SU-DHL-6 (cell line): ENCODE data around the gene TEX19.

Experiments used
- H2AFZ ChIP-seq: fragments of 200-600 bp; sonication (generic); 2 replicates; pipeline ENCODE4 v1.6.1; 2014; ENCODE audit warnings: low read depth, mild to moderate bottlenecking, moderate library complexity, mixed read lengths, antibody characterized with exemption, low read length; ENCODE audit not compliant: severe bottlenecking
- H3F3A ChIP-seq: fragments of 200-600 bp; shearing (Covaris generic); 2 replicates; pipeline ENCODE4 v1.6.0; 2016; ENCODE audit warnings: antibody characterized with exemption, mild to moderate bottlenecking; ENCODE audit not compliant: insufficient read depth
- H3K27ac ChIP-seq: fragments of 200-600 bp; sonication (generic); 2 replicates; pipeline ENCODE4 v1.5.1; 2016; ENCODE audit warnings: low read depth, mild to moderate bottlenecking, low read length, moderate library complexity, mixed read lengths
- H3K27me3 ChIP-seq: fragments of 200-600 bp; sonication (generic), shearing (Covaris generic); 2 replicates; pipeline ENCODE4 v1.6.0; 2014; ENCODE audit warnings: mild to moderate bottlenecking, low read length
- H3K36me3 ChIP-seq: fragments of 200-600 bp; sonication (generic); 2 replicates; pipeline ENCODE4 v1.6.1; 2014; ENCODE audit warnings: mild to moderate bottlenecking, low read length, mixed read lengths
- H3K4me2 ChIP-seq: fragments of 300-600, 200-600 bp; shearing (Covaris generic), sonication (generic); 2 replicates; pipeline ENCODE4 v1.6.0; 2014; ENCODE audit warnings: low read length, low read depth, mild to moderate bottlenecking; ENCODE audit not compliant: poor library complexity, severe bottlenecking
- H3K4me3 ChIP-seq: fragments of 200-600 bp; sonication (generic); 2 replicates; pipeline ENCODE4 v1.5.1; 2014; ENCODE audit warnings: antibody characterized with exemption, low read length, mild to moderate bottlenecking, mixed read lengths; ENCODE audit not compliant: insufficient read depth, poor library complexity, severe bottlenecking
- H3K79me2 ChIP-seq: fragments of 200-600 bp; sonication (generic); 2 replicates; pipeline ENCODE4 v1.6.1; 2014; ENCODE audit warnings: mild to moderate bottlenecking, low read length, moderate library complexity; ENCODE audit not compliant: insufficient read depth
- H3K9ac ChIP-seq: fragments of 200-600 bp; sonication (generic); 2 replicates; pipeline ENCODE4 v1.7.0; 2014; ENCODE audit warnings: mild to moderate bottlenecking, low read length
- H3K9me2 ChIP-seq: fragments of 200-600 bp; sonication (generic); replicated peaks from 2 replicates; pipeline ENCODE4 v1.6.1; 2014; ENCODE audit warnings: low read length; ENCODE audit not compliant: insufficient read depth
- H3K9me3 ChIP-seq: fragments of 200-600 bp; sonication (generic); 2 replicates; pipeline ENCODE4 v1.6.1; 2014; ENCODE audit warnings: low read length, mixed read lengths; ENCODE audit not compliant: insufficient read depth
- H4K20me1 ChIP-seq: fragments of 200-600 bp; sonication (generic); 2 replicates; pipeline ENCODE4 v1.6.1; 2014; ENCODE audit warnings: low read depth, mild to moderate bottlenecking, antibody characterized with exemption, low read length, moderate library complexity, mixed read lengths
- CTCF ChIP-seq: fragments of 200-600 bp; sonication (generic); IDR thresholded peaks from one replicate; pipeline ENCODE4 v1.5.1; 2017; ENCODE audit warnings: antibody characterized with exemption, mild to moderate bottlenecking, low read length, moderate library complexity; ENCODE audit not compliant: insufficient read depth, poor library complexity, severe bottlenecking
- EZH2phosphoT487 ChIP-seq: fragments of 200-600 bp; sonication (generic), shearing (Covaris generic); conservative IDR thresholded peaks from 2 replicates; pipeline ENCODE4 v1.6.1; 2018; ENCODE audit warnings: mild to moderate bottlenecking, antibody characterized with exemption, low read length, moderate library complexity, mixed read lengths

Gene TEX19

GRCh38 chr17:82399041-82399441 lies 40.0 kb downstream of the TEX19 start:
- H2AFZ ChIP-seq = no peak overlapping the region
- no peaks in the 10 kb centered on the region for H3K79me2 ChIP-seq
- no peak overlapping the region for H3K4me3 ChIP-seq
- no peak overlapping the region for H3K9ac ChIP-seq
- H3K9me2 ChIP-seq = no peaks in the 10 kb centered on the region
- no peak for TF ChIP-seq CTCF
- no peak for TF ChIP-seq EZH2phosphoT487
- no peaks in the 10 kb centered on the region for H3K36me3 ChIP-seq
- H3K9me3 ChIP-seq = no peaks in the 10 kb centered on the region
- H3K27ac ChIP-seq = no peak overlapping the region
- no peak overlapping the region for H3K4me2 ChIP-seq
- no peaks in the 10 kb centered on the region for H3K27me3 ChIP-seq
- 0 out of 2 replicates have a peak, but pooled peaks cover 4% of the 10 kb centered on the region for H3F3A ChIP-seq
- H4K20me1 ChIP-seq = no peaks in the 10 kb centered on the region

GRCh38 chr17:82399601-82400101 lies 40.6 kb downstream of the TEX19 start:
- H3K27me3 ChIP-seq = no peaks in the 10 kb centered on the region
- TF ChIP-seq EZH2phosphoT487 (no peak), CTCF (no peak)
- no peaks in the 10 kb centered on the region for H3K9me2 ChIP-seq
- no peak overlapping the region for H3K4me3 ChIP-seq
- H3K27ac ChIP-seq = no peak overlapping the region
- no peak overlapping the region for H3K4me2 ChIP-seq
- no peaks in the 10 kb centered on the region for H3K9me3 ChIP-seq
- H3K36me3 ChIP-seq = no peaks in the 10 kb centered on the region
- H2AFZ ChIP-seq = no peak overlapping the region
- no peak overlapping the region for H3K9ac ChIP-seq
- 0 out of 2 replicates have a peak, but pooled peaks cover 4% of the 10 kb centered on the region for H3F3A ChIP-seq
- no peaks in the 10 kb centered on the region for H3K79me2 ChIP-seq
- H4K20me1 ChIP-seq = no peaks in the 10 kb centered on the region

GRCh38 chr17:82400206-82400605 lies 41.2 kb downstream of the TEX19 start:
- Histone ChIP-seq H3K27me3 (no peaks in the 10 kb centered on the region), H3F3A (0 out of 2 replicates have a peak, but pooled peaks cover 4% of the 10 kb centered on the region), H4K20me1 (no peaks in the 10 kb centered on the region), H3K4me3 (no peak overlapping the region), H3K9ac (no peak overlapping the region), H3K36me3 (no peaks in the 10 kb centered on the region), H3K79me2 (no peaks in the 10 kb centered on the region), H2AFZ (no peak overlapping the region), H3K4me2 (peak overlapping the region; percentile 56), H3K9me2 (no peaks in the 10 kb centered on the region), H3K27ac (no peak overlapping the region), H3K9me3 (no peaks in the 10 kb centered on the region)
- no peak for TF ChIP-seq CTCF
- TF ChIP-seq EZH2phosphoT487 = no peak
